HG02678 (cell line): ENCODE measurements around the gene PRR15L.

ENCODE experiments used
- ATAC-seq: cut with Tn5 transposase; IDR thresholded peaks from one replicate; pipeline ENCODE4 v1.9.1; 2021; ENCODE audit warnings: mild to moderate bottlenecking, moderate library complexity; ENCODE audit not compliant: unreplicated experiment

PRR15L gene

DNA sequence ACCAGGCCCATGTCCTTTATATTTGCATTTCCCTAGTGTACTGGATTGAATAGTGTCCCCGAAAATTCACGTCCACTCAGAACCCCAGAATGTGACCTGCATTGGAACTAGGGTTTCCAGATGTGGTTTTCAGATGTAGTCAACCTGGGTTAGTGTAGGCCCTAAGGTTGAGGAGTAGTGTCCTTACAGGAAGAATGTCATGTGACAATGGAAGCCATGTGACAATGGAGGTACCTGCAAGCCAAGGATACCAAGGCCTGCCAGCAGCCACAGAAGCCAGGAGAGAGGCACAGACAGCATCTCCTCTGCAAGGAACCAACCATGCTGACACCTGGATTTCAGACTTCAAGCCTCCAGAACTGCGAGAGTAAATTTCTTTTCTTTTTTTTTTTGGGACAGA, 5.2 kb upstream of the PRR15L start:
- ATAC-seq = no peak

DNA sequence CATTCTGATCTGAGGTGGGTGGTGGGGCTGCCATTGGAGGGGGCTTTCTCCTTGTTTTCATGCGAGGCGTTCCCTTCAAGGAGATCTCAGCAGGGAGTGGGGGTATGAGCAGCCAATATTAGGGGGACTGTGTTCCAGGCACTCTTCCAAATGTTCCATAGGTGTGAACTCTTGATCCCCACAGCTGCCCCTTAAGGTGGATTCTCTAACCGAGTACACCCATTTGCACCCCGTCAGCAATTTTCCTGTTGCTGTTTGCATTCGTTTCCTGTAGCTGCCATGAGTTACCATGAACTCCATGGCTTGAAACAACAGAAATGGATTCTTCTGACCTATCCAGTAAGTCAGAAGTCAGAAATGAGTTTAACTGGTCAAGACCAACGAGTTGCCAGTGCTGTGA, 3.7 kb upstream of the PRR15L start:
- ATAC-seq = no peak

DNA sequence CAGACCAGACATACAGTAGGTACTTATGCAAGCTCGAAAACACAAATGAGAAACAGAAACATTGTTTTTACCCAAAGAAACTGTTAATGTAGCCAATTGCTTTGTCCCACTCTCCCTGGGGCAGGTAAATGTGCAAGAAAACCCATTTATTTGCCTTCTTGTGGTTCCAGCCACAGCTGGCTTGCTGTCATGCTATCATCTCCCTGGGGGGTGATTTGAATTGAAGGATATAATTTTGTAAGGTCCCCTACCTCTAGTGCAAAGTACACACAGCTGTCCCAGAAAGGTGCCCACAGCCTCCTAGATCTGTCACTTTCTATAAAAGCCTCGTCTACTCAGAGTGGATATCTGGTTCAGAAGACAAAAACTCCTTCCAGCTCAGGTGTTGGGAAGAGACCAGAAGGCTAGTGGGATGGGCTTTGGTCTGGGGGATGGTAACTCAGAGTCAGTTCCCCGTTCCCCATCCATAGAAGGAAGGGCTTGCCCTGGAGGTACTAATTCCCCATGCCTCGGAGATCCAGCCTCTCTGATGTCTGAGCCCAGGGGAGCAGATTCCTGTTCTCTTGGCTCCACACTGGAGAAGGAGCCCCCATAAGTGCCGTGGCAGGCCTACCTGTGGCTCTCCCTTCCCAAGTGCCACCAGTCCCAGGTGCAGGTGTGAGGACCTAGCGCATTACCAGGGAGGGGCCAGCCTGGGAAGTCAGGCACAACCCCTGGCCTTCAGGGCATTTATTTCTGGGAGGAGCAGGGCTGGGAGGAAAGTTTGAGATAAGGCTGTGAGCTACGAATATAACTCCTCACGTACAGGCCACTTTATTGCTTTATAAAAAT, 2.4 kb upstream of the PRR15L start:
- ATAC-seq = no peak

DNA sequence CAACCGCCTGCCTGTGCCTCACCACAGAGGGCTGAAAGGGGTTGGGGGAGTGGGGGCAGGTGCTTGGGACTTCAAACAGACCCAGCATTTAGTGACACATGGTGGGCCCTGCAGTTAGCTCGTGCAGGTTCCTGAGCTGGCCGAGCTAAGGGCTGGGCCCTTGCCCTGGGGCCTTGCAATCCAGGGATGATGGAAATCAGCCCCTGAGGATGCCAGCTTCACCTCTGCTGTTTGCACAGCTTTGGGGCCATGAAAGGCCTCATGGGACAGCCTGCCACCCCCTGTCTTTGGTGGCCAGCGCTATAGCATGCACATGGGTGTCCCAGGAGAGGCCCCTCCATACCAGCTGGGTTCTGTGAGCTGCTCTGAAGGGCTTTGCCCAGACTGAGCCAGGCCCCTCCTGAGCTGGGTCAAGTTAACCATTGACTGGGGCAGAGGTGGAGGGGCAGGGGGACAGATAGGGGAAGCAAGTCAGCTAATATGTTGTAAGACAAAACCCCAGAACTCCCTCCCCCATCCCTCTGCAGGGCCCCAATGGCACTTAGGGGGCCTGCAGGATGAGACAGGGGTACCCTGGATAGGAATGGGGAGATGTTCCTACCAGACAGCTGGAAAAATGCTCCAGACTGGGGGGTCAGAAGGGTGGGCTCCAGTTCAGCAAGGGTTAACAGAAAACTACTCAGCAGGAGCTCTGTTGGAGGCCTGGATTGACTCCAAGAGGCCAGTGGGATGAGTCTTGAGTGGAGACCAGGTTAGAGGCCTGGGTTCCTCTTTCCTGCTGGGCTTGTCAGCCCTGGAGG, 692 bp downstream of the PRR15L start:
- ATAC-seq = no peak

DNA sequence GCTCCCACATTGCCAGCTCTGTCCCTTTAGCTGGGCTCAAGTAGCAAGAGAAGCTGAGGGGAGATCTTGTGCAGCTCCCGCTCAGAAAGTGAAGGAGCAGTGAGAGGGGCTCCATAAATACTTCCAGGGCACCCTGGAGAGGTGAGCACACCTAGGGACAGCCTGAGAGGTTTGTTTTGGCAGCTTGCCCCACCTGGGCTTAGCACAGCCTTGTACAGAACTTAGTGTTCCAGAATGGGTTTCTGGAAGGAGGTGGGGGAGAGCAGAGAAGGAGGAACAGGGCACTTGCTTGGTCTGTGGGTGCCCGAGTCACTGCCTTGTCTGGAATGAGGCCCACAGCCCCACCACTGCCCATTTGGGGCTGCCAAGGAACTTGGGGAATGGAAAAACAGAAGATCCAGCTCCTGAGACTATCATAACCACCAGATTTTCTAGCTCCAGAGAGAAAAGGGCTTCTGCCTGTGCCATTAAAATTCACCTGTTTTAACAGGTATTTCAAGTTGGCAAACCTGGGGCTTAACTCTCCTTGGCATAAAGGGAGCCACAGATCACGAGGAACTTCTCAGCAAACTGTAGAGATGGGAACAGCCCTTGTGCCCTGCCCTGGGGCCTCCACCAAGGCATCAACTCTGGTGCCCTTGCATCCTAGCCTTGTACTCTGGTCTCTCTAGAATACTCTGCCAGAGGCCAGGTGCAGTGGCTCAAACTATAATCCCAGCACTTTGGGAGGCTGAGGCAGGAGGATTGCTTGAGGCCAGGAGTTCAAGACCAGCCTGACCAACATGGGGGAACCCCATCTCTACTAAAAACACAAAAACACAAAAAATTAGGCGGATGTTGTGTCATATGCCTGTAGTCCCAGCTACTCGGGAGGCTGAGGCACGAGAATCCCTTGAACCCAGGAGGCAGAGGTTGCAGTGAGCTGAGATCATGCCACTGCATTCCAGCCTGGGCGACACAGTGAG, 1.9 kb downstream of the PRR15L start:
- ATAC-seq = no peak

DNA sequence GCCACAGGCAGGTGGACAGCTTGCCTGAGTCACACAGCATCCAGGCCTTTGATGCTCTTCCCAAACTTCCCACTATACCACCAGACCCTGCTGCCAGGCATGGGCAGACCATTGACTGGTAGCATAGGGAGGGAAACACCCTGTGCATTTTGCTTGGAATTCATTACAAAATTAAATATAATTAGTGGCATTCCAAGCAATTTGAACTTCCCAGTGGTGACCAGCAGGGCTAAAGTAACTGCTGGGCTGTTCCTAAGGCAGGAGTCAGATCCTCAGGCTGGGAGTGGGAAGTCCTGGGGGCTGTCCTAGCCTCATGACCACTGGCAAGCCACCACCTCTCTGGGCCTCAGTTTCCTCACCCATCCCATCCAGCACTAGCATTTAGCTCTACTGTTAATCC, 3.8 kb downstream of the PRR15L start:
- ATAC-seq = no peak

DNA sequence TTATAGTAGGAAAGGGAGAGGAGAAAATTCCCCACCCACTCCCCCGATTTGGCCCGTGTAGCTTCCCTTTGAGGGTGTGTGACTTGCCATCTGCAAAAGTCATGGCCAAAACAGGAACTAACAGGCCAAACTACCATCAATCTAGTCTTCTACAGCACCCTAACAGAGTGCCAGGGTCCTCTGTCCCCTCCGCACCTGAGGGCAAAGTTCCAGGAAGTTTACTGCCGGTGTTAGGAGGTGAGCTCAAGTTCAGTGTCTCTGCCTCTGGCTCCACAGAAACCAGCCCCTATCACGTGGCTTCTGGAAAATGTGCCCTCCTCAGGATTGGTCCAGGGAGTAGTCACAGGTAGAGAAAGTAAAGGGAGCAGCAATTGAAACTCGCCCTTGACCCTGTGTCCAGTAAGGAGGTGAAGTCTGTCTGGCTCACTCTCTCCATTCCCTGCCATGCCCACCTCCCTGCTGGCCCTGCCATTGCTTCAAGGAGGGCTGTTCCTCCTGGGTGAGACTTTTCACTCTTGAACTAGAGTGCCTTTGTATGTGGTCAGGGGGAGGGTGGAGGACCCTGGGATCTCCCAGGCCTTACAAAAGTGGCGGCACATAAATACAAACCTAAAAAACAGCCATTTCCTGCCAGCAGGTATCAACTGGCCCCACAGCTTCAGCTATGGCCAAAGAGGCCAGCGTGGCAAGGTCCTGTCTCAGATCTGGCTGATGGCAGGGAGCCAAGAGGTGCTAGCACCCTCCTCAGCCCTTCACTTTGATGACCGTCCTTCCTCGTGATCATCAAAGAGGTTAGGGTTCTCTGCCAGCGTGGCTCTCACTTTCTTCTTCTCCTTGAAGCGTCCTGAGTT, 5.3 kb downstream of the PRR15L start:
- ATAC-seq = no peak

DNA sequence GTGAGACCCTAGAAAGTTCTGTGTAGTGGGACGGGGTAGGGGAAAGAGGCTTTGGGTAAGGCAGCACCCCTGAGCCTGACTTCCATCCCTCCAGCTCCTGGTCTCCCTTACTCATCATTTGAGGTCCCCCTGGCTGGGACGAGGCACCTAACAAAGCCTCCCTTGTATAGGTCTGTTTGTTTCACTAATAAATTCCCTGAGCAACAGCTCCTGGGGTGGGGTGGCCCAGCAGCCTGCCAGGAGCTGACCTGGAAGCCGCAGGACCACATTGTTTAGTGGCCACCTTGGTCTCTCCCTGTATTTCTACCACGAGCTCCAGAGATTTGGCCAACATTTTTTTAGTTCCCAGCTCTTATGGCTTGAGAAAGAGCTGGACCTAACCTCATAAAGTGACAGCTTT, 7.2 kb downstream of the PRR15L start:
- ATAC-seq = no peak

DNA sequence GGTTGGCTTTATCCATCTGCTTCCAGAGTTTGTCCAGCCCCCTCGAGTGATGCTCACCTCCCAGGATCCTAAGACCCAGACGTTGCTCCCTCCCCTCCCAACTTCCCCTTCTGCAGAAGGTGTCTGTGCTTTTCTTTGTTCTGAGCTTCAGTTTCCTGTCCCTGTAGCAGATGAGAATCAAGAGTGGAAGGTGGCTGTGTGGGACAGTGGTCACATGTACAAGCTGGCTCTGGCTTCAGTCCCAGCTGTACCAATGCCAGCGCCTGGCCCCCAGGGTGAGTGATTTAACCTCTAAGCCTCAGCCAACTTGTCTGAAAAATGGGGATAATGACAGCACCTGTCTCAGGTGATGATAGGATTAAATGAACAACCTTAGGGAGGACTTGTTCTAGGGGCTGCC, 7.7 kb downstream of the PRR15L start:
- ATAC-seq = no peak

DNA sequence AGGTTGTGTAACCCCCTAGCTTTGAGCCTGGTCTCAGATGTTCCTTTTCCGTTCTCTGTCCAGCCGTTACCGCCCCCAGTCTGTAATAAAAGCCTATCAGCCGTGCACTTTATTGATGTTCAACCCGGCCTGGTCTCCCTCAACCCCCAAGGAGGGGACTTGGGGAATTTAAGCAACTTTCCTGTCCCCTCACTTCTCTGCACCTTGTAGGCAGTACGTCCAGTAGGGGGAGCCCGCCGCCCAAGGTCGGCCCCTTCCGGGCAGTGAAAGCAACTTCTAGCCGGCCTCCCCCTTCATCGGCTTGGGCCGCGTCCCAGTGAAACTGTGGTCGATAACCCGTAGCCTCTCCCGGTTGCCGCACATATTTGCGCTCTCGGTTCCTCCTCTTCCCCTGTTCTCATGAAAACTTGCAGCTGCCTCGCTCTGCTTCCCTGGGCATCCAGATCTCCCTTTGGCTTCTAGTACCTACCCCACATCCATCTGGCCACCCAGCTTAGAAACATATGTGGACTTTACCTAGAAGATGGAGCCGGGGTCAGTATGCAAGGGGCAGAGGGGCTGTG, 8.4 kb downstream of the PRR15L start:
- ATAC-seq = no peak

DNA sequence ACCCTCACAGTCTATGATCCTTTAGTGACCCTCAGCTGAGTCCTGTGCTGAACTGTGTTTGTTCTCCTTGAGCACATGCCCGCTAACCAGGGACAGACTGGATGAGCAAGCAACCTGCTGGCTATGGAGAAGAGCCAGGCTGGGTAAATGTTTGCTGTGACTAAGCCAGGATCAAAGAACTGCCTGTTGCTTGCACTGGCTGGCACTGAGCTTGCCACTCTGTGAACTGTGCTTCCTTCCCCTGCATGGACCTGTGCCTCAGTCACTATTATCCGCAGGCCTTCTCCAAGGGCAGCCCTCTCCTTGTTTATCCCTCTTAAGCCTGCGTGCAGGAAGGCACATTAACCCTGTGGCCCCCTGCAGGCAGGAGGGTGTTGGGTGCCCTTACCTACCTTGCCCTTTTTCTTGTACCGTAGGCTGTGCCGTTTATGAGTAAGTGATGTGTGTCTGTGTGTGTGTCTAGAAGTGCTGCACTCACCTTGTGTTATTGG, 8.9 kb downstream of the PRR15L start:
- ATAC-seq = no peak

DNA sequence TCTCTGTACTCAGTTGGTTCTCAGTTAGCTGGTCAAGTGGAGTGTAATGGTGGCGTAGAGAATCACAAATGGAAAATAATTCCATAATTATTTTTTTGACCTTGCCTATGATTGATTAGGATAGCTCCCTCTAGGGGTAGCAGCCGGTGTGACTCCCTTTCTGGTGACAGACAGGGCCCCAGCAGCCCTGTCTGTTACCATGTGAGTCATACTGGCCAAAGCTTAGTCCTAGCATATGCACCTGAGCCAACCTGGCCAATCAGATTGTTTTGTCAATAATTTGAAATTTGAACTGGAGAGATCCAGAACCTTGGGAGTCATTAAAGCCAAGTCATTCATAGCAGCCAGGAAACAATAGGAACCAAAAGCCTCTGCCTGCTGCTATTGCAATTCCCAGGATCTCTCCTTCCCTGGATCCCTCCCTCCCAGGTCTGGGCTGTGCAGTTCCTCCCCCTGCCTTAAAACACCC, 10.7 kb downstream of the PRR15L start:
- ATAC-seq = peak; percentile 55

DNA sequence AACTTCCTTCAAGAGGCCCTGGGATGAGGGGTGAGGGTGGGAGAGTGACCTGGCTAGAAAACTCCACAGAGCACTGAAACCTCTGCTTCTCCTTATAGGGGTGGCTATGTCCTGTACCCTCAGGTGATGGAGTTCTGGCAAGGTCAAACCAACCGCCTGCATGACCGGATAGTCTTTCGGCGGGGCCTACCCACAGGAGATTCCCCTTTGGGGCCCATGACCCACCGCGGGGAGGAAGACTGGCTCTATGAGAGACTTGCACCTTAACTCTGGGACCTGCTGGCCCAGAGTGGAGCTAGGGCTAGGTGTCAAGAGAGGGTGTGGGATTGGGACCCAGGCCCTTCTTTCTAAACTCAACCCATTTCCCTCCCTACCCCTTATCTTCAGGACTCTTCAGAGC, 11.2 kb downstream of the PRR15L start:
- no peak for ATAC-seq

DNA sequence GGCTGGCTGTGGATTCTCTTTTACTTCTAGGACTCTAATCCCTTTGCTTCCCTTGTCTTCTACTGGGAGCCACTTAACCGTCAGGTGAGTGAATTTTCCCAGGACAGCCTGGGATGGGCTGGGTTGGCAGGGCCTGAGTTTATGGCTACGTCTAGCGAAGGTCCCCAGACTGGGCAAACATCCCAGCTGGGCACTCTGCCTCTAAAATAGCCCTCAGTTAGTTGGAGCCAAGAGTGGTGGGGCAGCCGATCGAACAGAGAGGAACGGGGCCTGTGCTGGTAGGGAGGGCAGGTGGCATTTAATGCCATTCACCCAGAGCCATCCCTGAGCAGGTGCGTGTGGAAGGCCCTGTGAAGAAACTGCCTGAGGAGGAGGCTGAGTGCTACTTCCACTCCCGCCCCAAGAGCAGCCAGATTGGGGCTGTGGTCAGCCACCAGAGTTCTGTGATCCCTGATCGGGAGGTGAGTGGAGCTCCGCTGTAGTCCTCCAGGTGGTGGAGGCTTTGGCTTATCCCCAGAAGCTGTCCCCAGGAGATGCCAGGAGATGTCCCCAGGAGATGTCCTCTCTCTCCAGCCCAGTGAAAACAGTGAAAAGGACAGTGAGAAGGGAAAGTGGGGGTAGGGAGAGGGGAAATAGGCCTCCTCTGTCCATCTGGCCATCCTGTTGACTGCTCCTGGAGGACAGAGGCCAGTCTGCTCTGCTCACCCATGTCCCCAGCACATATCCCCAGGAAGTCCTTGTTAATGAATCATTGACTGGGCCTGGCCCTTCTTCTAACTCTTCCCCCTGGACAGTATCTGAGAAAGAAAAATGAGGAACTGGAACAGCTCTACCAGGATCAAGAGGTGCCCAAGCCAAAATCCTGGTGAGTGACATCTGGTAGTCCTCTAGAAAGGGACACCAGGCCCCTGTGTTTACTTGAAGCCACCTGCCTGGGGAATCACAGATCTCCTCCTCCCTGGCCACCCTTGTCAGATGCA, 11.9 kb downstream of the PRR15L start:
- no peak for ATAC-seq

DNA sequence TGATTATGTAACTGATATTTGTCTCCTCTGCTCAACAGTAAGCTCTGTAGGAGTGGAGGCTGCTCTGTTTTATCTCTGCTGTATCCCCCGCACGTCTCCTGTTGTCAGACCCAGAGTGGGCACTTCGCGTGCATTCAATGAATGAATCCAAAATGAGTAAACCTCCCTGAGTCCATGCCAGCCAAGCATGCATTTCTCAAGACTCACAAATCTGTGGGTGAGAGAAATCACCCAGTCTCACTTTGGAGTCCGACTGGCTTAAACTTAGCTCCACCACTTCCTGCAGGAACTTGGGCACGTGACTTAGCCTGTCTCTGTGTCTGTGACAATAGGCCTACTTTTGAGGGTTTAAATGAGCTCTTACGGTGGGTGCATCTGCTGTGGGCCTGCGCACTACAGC, 12.6 kb downstream of the PRR15L start:
- no peak for ATAC-seq

DNA sequence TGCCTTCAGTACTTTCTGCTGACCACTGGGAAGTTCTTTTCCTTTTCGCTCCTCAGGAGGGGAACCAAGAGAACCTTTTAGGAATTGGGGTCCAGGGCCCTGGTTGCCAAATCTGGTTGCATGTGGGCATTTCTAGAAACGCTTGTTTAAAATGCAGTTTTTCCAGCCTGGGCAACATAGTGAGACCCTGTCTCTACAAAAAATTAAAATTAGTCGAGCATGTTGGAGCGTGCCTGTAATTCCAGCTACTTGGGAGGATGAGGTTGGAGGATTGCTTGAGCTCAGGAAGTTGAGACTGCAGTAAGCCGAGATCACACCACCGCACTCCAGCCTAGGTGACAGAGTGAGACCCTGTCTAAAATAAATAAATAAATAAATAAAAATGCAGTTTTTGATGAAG, 15.1 kb downstream of the PRR15L start:
- no peak for ATAC-seq

DNA sequence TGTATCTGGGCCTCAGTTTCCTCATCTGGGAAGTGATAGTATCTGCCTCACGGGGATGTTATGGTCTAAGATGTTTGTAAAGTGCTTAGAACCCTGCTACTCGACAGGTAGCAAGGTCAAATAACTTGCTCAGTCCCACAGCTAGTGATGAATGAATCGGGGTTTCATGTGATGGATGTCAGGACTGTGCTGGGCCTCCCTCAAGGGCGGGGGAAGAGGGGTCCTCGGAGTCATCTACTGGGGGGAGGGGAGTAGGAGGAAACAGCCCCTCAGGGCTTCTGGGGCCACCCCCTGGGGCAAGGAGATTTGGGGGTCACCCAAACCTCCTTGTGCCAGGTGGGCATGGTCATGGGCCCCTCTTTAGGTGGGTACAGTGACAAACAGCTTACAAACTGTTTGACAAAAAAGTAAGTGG, 15.6 kb downstream of the PRR15L start:
- no peak for ATAC-seq
